Progenitor cell of endocrine pancreas (in vitro differentiated cells): ENCODE results near the gene THSD4. TPM values are rescaled to one million over a fixed set of nuclear protein-coding genes. Genes with fewer than 3 reads are reported as not detected.
"Not testable (repeated sequence)": the region's sequence is repeated elsewhere in the genome, so short reads cannot be mapped to it uniquely, and the experiment has no call there.

ENCODE experiments used
- DNase-seq: peaks from one replicate; pipeline ENCODE4 v3.0.0; 2021; ENCODE audit warnings: low spot score; ENCODE audit not compliant: unreplicated experiment
- H3K27ac Mint-ChIP-seq: 2 replicates; pipeline ENCODE4 v1.8.0; 2021; ENCODE audit warnings: mild to moderate bottlenecking, moderate library complexity, mixed read lengths
- H3K27me3 Mint-ChIP-seq: 2 replicates; pipeline ENCODE4 v1.8.0; 2021; ENCODE audit warnings: mixed read lengths
- H3K36me3 Mint-ChIP-seq: 2 replicates; pipeline ENCODE4 v1.8.0; 2022; ENCODE audit warnings: mixed read lengths; ENCODE audit not compliant: insufficient read depth
- H3K4me1 Mint-ChIP-seq: 2 replicates; pipeline ENCODE4 v1.8.0; 2021; ENCODE audit warnings: low read depth, mixed read lengths
- H3K4me3 Mint-ChIP-seq: 2 replicates; pipeline ENCODE4 v1.8.0; 2021; ENCODE audit warnings: low read depth, mild to moderate bottlenecking, moderate library complexity, mixed read lengths
- H3K9me3 Mint-ChIP-seq: 2 replicates; pipeline ENCODE4 v1.8.0; 2021; ENCODE audit warnings: low read depth, mixed read lengths
- total RNA-seq: library from RNA; stranded (reverse); gene quantifications from 2 replicates; pipeline ENCODE4 v1.2.1, GENCODE V29; 2021
- TF ChIP-seq, protein P1 (sequence below): fragments of 200-600 bp; sonication (generic); IDR thresholded peaks from one replicate; pipeline ENCODE4 v1.5.0; 2021; ENCODE audit warnings: antibody characterized with exemption, mild to moderate bottlenecking; ENCODE audit not compliant: unreplicated experiment

The THSD4 gene
- total RNA-seq, 1 donor from 2014 or later: 6.8 TPM

DNA sequence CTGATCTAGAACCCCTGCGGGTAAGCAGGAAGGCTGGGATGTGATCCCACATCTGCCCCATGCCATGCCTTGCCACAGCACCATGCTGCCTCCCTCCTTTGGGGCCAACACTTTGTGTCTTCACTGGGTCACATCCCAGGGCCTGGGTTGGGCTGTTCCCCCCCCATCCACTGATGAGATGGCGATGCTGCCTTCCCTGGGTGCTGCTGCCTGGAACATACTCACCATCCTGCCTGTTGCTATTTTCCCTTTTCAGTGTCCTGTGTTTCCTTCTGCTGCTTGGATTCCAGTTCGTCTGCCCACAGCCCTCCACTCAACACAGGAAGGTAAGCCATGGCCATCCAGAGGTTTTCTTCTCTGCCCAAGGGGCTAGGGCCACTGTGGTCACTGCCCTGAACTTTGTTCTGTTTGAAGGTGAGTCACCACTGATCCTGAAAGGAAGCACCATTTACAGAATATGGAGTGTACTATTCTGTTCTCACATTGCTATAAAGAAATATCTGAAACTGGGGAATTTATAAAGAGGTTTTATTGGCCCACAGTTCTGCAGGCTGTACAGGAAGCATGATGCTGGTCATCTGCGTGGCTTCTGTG is 39.4 kb downstream of the THSD4 start:
- DNase-seq: no peak
- no peaks in the 10 kb centered on the region for H3K36me3 Mint-ChIP-seq
- no peak overlapping the region for H3K27ac Mint-ChIP-seq
- peaks cover 29% of the 10 kb centered on the region for H3K27me3 Mint-ChIP-seq
- TF ChIP-seq, protein P1, sequence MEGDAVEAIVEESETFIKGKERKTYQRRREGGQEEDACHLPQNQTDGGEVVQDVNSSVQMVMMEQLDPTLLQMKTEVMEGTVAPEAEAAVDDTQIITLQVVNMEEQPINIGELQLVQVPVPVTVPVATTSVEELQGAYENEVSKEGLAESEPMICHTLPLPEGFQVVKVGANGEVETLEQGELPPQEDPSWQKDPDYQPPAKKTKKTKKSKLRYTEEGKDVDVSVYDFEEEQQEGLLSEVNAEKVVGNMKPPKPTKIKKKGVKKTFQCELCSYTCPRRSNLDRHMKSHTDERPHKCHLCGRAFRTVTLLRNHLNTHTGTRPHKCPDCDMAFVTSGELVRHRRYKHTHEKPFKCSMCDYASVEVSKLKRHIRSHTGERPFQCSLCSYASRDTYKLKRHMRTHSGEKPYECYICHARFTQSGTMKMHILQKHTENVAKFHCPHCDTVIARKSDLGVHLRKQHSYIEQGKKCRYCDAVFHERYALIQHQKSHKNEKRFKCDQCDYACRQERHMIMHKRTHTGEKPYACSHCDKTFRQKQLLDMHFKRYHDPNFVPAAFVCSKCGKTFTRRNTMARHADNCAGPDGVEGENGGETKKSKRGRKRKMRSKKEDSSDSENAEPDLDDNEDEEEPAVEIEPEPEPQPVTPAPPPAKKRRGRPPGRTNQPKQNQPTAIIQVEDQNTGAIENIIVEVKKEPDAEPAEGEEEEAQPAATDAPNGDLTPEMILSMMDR: no peak
- H3K4me3 Mint-ChIP-seq: no peak overlapping the region
- no peaks in the 10 kb centered on the region for H3K9me3 Mint-ChIP-seq
- peaks cover 5% of the 10 kb centered on the region for H3K4me1 Mint-ChIP-seq

DNA sequence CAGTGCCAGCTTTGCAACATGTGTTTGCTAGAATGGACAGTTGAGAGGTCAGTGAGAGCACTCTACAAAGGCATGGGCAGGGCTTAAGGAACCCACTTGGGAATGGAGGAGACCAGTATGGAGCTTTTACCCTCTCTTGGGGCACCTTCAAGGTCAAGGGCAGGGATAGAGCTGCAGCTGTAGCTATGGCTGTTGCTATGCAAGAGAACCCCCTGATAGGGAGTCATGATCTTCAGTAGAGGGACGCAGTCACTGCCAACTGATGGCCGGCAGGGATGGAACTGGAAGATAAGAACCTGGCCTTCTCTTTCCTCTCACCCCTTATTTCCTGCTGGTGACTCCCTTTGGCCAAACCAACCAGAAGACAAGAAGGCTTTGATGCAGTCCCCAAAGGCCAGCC is 40.3 kb downstream of the THSD4 start:
- Mint-ChIP-seq H3K9me3 (no peaks in the 10 kb centered on the region), H3K27ac (no peak overlapping the region), H3K4me3 (no peak overlapping the region), H3K4me1 (no peaks in the 10 kb centered on the region), H3K36me3 (no peaks in the 10 kb centered on the region), H3K27me3 (peaks cover 25% of the 10 kb centered on the region)
- TF ChIP-seq, protein P1: no peak
- DNase-seq: no peak

DNA sequence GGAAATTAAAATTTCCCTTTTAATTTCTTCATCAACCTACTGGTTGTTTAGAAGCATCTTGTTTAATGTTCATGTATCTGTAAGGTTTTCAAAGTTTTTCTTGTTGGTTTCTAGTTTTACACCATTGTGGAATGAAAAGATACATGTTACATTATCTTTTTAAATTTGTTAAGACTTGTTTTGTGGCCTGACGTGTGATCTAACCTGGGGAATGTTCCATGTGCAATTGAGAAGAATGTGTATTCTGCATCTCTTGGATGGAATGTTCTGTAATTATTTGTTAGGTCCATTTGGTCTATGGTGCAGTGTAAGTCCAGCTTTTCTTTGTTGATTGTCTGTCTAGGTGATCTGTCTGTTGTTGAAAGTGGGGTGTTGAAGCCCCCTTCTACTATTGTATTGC is 45.7 kb downstream of the THSD4 start:
- no peaks in the 10 kb centered on the region for H3K4me1 Mint-ChIP-seq
- no peak overlapping the region for H3K4me3 Mint-ChIP-seq
- TF ChIP-seq, protein P1: no peak
- H3K27me3 Mint-ChIP-seq: no peaks in the 10 kb centered on the region
- H3K9me3 Mint-ChIP-seq: peaks cover 16% of the 10 kb centered on the region
- H3K27ac Mint-ChIP-seq: no peak overlapping the region
- no peaks in the 10 kb centered on the region for H3K36me3 Mint-ChIP-seq
- no peak for DNase-seq

DNA sequence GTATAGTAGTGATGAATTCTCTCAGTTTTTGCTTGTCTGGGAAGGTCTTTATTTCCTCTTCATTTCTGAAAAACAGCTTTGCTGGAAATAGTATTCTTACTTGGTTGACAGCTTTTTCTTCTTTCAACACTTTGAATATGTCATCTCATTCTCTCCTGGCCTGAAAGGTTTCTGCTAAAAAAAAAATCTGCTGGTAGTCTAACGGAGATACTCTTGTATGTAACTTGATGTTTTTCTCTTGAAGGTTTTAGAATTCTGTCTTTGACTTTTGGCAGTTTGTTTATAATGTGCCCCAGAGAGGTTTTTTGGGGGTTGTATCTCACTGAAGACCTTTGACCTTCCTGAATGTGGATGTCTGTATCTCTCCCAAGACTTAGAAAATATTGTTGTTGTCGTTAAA is 47.0 kb downstream of the THSD4 start:
- DNase-seq: no peak
- TF ChIP-seq, protein P1: no peak
- Mint-ChIP-seq H3K36me3 (no peaks in the 10 kb centered on the region), H3K27me3 (no peaks in the 10 kb centered on the region), H3K27ac (no peak overlapping the region), H3K9me3 (peaks cover 16% of the 10 kb centered on the region), H3K4me3 (no peak overlapping the region), H3K4me1 (no peaks in the 10 kb centered on the region)

DNA sequence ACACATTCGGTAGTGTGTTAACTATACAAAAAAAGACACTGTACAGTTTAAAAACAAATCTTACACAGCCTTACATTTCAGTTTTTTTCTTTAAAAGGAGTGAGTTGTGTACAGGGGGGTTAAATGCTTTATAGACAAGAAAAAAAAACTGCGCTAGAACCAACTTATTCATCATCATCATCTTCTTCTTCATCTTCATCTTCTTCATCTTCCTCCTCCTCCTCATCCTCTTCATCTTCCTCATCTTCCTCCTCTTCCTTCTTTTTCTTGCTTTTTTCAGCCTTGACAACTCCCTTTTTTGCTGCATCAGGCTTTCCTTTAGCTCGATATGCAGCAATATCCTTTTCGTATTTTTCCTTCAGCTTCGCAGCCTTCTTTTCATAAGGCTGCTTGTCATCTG is 49.3 kb downstream of the THSD4 start:
- not testable (repeated sequence) for H3K27ac Mint-ChIP-seq, H3K4me3 Mint-ChIP-seq, H3K27me3 Mint-ChIP-seq, H3K4me1 Mint-ChIP-seq, H3K36me3 Mint-ChIP-seq, DNase-seq
- H3K9me3 Mint-ChIP-seq: peaks cover 16% of the 10 kb centered on the region

DNA sequence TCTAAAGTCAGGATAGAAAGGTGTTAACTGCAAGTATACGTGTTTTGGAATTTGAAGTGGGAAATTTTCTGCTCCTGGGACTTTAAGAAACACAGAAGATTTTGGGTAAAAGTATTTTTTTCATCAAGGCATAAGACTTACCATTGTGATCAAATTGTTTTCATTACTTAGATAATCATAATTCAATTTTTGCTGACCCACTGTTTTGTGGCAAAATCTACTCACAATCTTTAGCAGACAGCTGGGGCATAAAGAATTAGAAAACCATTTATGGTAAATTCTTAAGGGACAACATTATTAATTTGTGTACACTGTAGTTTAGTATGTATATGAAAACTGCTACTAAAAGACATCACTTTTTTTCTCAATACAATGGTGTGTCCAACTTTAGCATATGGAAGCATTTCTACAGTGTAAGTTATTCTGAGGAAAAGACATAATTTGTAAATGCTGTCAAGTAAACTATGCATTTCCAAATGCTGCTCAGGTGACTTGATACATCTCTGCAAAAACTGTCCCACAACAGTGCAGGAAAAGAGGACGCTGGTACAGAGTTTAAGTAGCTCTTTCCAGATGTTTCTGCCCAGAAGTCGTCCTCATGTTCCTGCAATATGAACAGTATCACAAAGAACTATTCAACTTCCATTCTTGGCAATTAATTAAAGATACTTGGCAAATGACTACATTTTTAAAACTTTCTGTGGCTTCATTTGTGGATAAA is 52.3 kb downstream of the THSD4 start:
- peaks cover 7% of the 10 kb centered on the region for H3K4me1 Mint-ChIP-seq
- peaks cover 13% of the 10 kb centered on the region for H3K9me3 Mint-ChIP-seq
- no peak overlapping the region for H3K4me3 Mint-ChIP-seq
- DNase-seq: no peak
- TF ChIP-seq, protein P1: no peak
- H3K36me3 Mint-ChIP-seq: peaks cover 2% of the 10 kb centered on the region
- no peaks in the 10 kb centered on the region for H3K27me3 Mint-ChIP-seq
- no peak overlapping the region for H3K27ac Mint-ChIP-seq
